Activated T-cell treated with anti-CD3 and anti-CD28 coated beads, Interleukin-2, amount 50 U/mL, for 4 hours (primary cell): ENCODE results near the gene KCNC3. TPM values are rescaled to one million over a fixed set of nuclear protein-coding genes. Genes with fewer than 3 reads are reported as not detected.

ENCODE experiments used
- ATAC-seq, 2 donors: fragments of 200-7000 bp; cut with Tn5 transposase; one replicate each; pipeline ENCODE4 v1.10.0; 2021
- DNase-seq: peaks from one replicate; pipeline ENCODE4 v3.0.0-alpha.2; 2020
- H3K27me3 Mint-ChIP-seq: one replicate; pipeline ENCODE4 v1.8.0; 2021; ENCODE audit warnings: low read depth, mixed read lengths
- H3K36me3 Mint-ChIP-seq: one replicate; pipeline ENCODE4 v1.8.0; 2022; ENCODE audit warnings: mixed read lengths; ENCODE audit not compliant: insufficient read depth
- H3K4me1 Mint-ChIP-seq: one replicate; pipeline ENCODE4 v1.8.0; 2021; ENCODE audit warnings: low read depth, mixed read lengths
- H3K4me3 Mint-ChIP-seq: one replicate; pipeline ENCODE4 v1.8.0; 2021; ENCODE audit warnings: mild to moderate bottlenecking, moderate library complexity, mixed read lengths
- H3K9me3 Mint-ChIP-seq: one replicate; pipeline ENCODE4 v1.8.0; 2021; ENCODE audit warnings: mixed read lengths
- total RNA-seq, 3 donors: library from RNA; stranded (reverse); gene quantifications; one replicate each; pipeline ENCODE4 v1.2.1, GENCODE V29; 2021

Gene KCNC3
- 1 to 10 TPM; 4.1 to 5.6 (median 4.6) TPM for total RNA-seq

- DNase-seq: peak; percentile 82
- Mint-ChIP-seq H3K27me3 (peaks cover 59% of the 10 kb centered on the region), H3K4me1 (peaks cover 60% of the 10 kb centered on the region), H3K9me3 (no peaks in the 10 kb centered on the region), H3K4me3 (peak within 1 kb of the TSS; percentile 70), H3K36me3 (no peaks in the 10 kb centered on the region)
- peak; percentile 58 to 65 for ATAC-seq
These were observed at the start of gene KCNC3 for GRCh38 chr19:50329146-50329925. Gene KCNC3, minus strand, starts transcription at chr19:50329377. Its CDS starts 295 bp downstream, at chr19:50329082.

DNA sequence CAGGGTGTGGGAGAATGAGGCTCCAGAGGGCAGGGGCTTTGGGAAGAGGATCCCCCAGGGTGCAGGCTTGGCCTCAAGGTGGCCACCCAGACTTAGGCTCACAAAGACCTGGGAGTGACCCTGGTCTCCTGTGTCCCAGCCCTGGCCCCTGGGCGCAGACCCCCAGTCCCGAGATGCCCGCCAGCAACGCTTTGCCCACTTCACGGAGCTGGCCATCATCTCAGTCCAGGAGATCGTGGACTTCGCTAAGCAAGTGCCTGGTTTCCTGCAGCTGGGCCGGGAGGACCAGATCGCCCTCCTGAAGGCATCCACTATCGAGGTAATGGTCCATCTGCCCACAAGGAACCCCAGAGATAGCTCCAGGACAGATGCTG lies 49.7 kb upstream of the KCNC3 start:
- Mint-ChIP-seq H3K36me3 (peaks cover 24% of the 10 kb centered on the region), H3K27me3 (no peaks in the 10 kb centered on the region), H3K9me3 (no peaks in the 10 kb centered on the region), H3K4me1 (peaks cover 16% of the 10 kb centered on the region), H3K4me3 (no peak overlapping the region)
- no peak for ATAC-seq
- no peak for DNase-seq

GRCh38 chr19:50378169-50378862 lies 49.1 kb upstream of the KCNC3 start:
- no peak for ATAC-seq
- no peaks in the 10 kb centered on the region for H3K27me3 Mint-ChIP-seq
- H3K36me3 Mint-ChIP-seq: peaks cover 24% of the 10 kb centered on the region
- peaks cover 10% of the 10 kb centered on the region for H3K4me1 Mint-ChIP-seq
- H3K9me3 Mint-ChIP-seq: no peaks in the 10 kb centered on the region
- H3K4me3 Mint-ChIP-seq: peak overlapping the region; percentile 54
- DNase-seq: no peak

GRCh38 chr19:50377517-50377916 lies 48.3 kb upstream of the KCNC3 start:
- H3K27me3 Mint-ChIP-seq: no peaks in the 10 kb centered on the region
- H3K36me3 Mint-ChIP-seq: peaks cover 24% of the 10 kb centered on the region
- DNase-seq: no peak
- H3K4me1 Mint-ChIP-seq: peaks cover 8% of the 10 kb centered on the region
- H3K9me3 Mint-ChIP-seq: no peaks in the 10 kb centered on the region
- ATAC-seq: no peak
- peak overlapping the region; percentile 100 for H3K4me3 Mint-ChIP-seq

DNA sequence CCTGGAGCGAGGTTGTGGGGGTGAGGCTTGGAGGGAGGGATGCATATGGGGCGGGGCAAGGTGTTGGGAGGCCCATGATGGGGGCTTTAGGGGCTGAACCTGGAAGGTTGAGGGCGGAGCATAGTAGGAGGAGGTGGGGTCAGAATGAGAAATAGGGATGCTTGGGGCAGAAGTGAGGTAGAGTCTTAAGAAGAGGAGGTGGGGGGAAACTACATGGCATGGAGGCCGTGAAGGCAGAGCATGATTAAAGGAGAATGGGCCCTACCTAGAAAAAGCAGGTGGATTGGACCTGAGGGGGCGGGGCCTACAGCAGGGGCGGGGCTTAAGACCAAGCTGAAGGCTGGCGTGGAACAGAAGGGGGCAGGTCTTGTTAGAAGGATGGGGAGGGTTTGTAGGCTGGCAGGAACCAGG lies 47.9 kb upstream of the KCNC3 start:
- Mint-ChIP-seq H3K4me1 (peaks cover 8% of the 10 kb centered on the region), H3K4me3 (peak overlapping the region; percentile 100), H3K9me3 (no peaks in the 10 kb centered on the region), H3K36me3 (peaks cover 24% of the 10 kb centered on the region), H3K27me3 (no peaks in the 10 kb centered on the region)
- DNase-seq: peak; percentile 56
- peak; percentile 22 to 32 for ATAC-seq

- Mint-ChIP-seq H3K27me3 (no peaks in the 10 kb centered on the region), H3K9me3 (no peaks in the 10 kb centered on the region)
These were observed 47.2 kb upstream of the KCNC3 start, which contains the start of gene NR1H2 for GRCh38 chr19:50376166-50377050. Gene NR1H2, plus strand, starts transcription at chr19:50376457. Its CDS starts 1,149 bp downstream, at chr19:50377606.

GRCh38 chr19:50371914-50372475 lies 42.8 kb upstream of the KCNC3 start:
- Mint-ChIP-seq H3K36me3 (no peaks in the 10 kb centered on the region), H3K4me3 (no peak overlapping the region), H3K9me3 (no peaks in the 10 kb centered on the region), H3K4me1 (peaks cover 21% of the 10 kb centered on the region), H3K27me3 (no peaks in the 10 kb centered on the region)
- DNase-seq (no peak), ATAC-seq (no peak)

More at GRCh38 chr19:50376166-50377050, 47.2 kb upstream of the KCNC3 start, which contains the start of gene NR1H2:
- peaks cover 8% of the 10 kb centered on the region for H3K4me1 Mint-ChIP-seq
- DNase-seq (peak; percentile 95), ATAC-seq (peak; percentile 93)
- H3K4me3 Mint-ChIP-seq: peak within 1 kb of the TSS; percentile 100
- H3K36me3 Mint-ChIP-seq: peaks cover 22% of the 10 kb centered on the region

- Mint-ChIP-seq H3K9me3 (no peaks in the 10 kb centered on the region), H3K4me3 (peak overlapping the region; percentile 85), H3K27me3 (no peaks in the 10 kb centered on the region), H3K36me3 (no peaks in the 10 kb centered on the region), H3K4me1 (peaks cover 37% of the 10 kb centered on the region)
- DNase-seq (peak; percentile 76), ATAC-seq (peak; percentile 65 to 77)
These were observed 39.7 kb upstream of the KCNC3 start for GRCh38 chr19:50368649-50369570.

DNA sequence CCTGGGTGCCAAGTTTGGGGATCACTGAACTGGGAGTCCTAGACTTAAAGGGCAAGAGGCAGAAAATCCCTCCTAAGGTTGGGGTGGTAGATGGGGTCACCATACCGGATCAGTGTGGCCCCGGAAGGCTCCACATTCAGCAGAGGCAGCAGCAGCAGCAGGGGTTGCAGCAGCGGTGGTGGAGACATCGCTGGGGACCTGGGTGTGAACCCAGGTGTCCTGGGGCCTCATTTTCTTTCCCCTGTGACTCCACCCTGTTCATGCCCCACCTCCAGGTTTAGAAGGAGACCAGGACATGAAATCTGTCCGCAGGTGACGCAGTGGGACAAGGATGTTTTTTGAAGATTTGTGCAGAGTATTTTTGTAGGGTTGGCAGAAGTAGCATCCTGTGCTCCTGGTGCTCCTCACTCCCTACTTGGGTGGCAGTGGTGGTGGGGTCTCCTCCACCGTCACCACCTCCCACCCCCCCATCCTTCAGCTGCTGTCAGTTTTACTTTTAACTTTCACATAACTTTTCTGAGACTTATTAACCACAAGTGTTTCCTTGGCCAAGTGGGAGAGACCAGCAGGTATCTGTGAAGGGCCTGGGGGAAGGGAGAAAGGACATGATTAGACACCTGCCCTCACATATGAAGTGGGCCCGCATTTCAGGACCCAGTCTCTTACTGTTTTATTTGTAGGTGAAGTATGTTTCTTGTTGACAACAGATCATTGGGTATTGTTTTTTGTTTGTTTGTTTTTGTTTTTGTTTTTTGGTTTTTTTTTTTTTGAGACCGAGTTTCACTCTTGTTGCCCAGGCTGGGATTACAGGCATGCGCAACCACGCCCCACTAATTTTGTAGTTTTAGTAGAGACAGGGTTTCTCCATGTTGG lies 36.5 kb upstream of the KCNC3 start, which contains the start of gene NAPSA:
Gene NAPSA (minus strand): TSS at position 206 of the 873 bp plus-strand sequence. CDS start 18 bp downstream, at position 188.
- Mint-ChIP-seq H3K36me3 (no peaks in the 10 kb centered on the region), H3K27me3 (no peaks in the 10 kb centered on the region), H3K4me3 (peak within 1 kb of the TSS; percentile 43), H3K4me1 (peaks cover 64% of the 10 kb centered on the region), H3K9me3 (no peaks in the 10 kb centered on the region)
- ATAC-seq (no peak), DNase-seq (no peak)

- Mint-ChIP-seq H3K4me1 (peaks cover 74% of the 10 kb centered on the region), H3K4me3 (peak overlapping the region; percentile 42), H3K9me3 (peaks cover 3% of the 10 kb centered on the region), H3K27me3 (no peaks in the 10 kb centered on the region), H3K36me3 (no peaks in the 10 kb centered on the region)
- ATAC-seq (peak; percentile 60 to 66), DNase-seq (no peak)
These were observed 33.7 kb upstream of the KCNC3 start for GRCh38 chr19:50362656-50363424.

GRCh38 chr19:50362030-50362412 lies 32.8 kb upstream of the KCNC3 start:
- no peaks in the 10 kb centered on the region for H3K27me3 Mint-ChIP-seq
- ATAC-seq: no peak
- H3K36me3 Mint-ChIP-seq: no peaks in the 10 kb centered on the region
- H3K4me3 Mint-ChIP-seq: no peak overlapping the region
- H3K9me3 Mint-ChIP-seq: peaks cover 3% of the 10 kb centered on the region
- no peak for DNase-seq
- peaks cover 77% of the 10 kb centered on the region for H3K4me1 Mint-ChIP-seq
